SK-N-SH (cell line): ENCODE measurements around the gene PTGER1. TPM values are rescaled to one million over a fixed set of nuclear protein-coding genes. Genes with fewer than 3 reads are reported as not detected.

Experiments used
- CTCF ChIA-PET: fragments of 300-600, 350-600 bp; formaldehyde crosslinking; extraction: SDS; loops from one replicate; lab custom pipeline; 2021; lab: Yijun Ruan, JAX
- POLR2A ChIA-PET: fragments of 350-600 bp; sonication (Branson Sonifier 250); formaldehyde crosslinking; extraction: SDS; loops from one replicate; lab custom pipeline; 2020; ENCODE audit warnings: antibody characterized with exemption, inconsistent platforms; lab: Yijun Ruan, JAX
- DNase-seq: peaks from one replicate; pipeline ENCODE4 v3.0.0; 2012
- H2AFZ ChIP-seq: fragments of 200-600 bp; sonication (generic); 2 replicates; pipeline ENCODE4 v1.8.1; 2016; ENCODE audit warnings: antibody characterized with exemption, mild to moderate bottlenecking, low read depth
- H3F3A ChIP-seq: fragments of 200-600 bp; sonication (generic); replicated peaks from 2 replicates; pipeline ENCODE3; 2016; ENCODE audit warnings: antibody characterized with exemption, mild to moderate bottlenecking; ENCODE audit not compliant: insufficient read depth
- H3K27ac ChIP-seq, 2 experiments: fragments of 200-500 bp in 1 of 2; fragments of 200-600 bp in 1 of 2; sonication (Bioruptor generic) in 1 of 2; sonication (generic), shearing (Covaris generic) in 1 of 2; 2 replicates each; pipeline versions ENCODE4 v1.5.1 to v1.6.1; 2014 to 2016; ENCODE audit warnings: low read depth in 2 of 2, inconsistent platforms in 1 of 2, low read length in 1 of 2, mild to moderate bottlenecking in 1 of 2, mixed read lengths in 1 of 2
- H3K27me3 ChIP-seq: fragments of 200-600 bp; sonication (generic), shearing (Covaris generic); 2 replicates; pipeline ENCODE4 v1.6.1; 2016; ENCODE audit warnings: mixed run types; ENCODE audit not compliant: insufficient read depth
- H3K36me3 ChIP-seq, 2 experiments: fragments of 200-500 bp in 1 of 2; fragments of 200-600 bp in 1 of 2; sonication (Bioruptor generic) in 1 of 2; sonication (generic) in 1 of 2; replicated peaks in 1 of 2; 2 replicates each; pipeline versions ENCODE3 to v1.5.1; 2014 to 2016; ENCODE audit warnings: low read length in 1 of 2, mild to moderate bottlenecking in 1 of 2; ENCODE audit not compliant: insufficient read depth in 2 of 2, control insufficient read depth in 1 of 2
- H3K4me1 ChIP-seq, 2 experiments: fragments of 200-500 bp in 1 of 2; fragments of 200-600 bp in 1 of 2; sonication (Bioruptor generic) in 1 of 2; sonication (generic), shearing (Covaris generic) in 1 of 2; 2 replicates each; pipeline versions ENCODE4 v1.5.1 to v1.6.1; 2014 to 2016; ENCODE audit warnings: low read depth in 1 of 2, low read length in 1 of 2, mixed run types in 1 of 2; ENCODE audit not compliant: insufficient read depth in 2 of 2, control insufficient read depth in 1 of 2
- H3K4me2 ChIP-seq: fragments of 200-600 bp; sonication (generic), shearing (Covaris generic); 2 replicates; pipeline ENCODE4 v1.6.1; 2017; ENCODE audit warnings: mixed run types
- H3K4me3 ChIP-seq, 2 experiments: fragments of 200-500 bp in 1 of 2; fragments of 200-600 bp in 1 of 2; sonication (Bioruptor generic) in 1 of 2; sonication (generic), shearing (Covaris generic) in 1 of 2; 2 replicates each; pipeline versions ENCODE4 v1.5.1 to v1.8.1; 2014 to 2016; ENCODE audit warnings: low read depth in 2 of 2, inconsistent platforms in 1 of 2, low read length in 1 of 2, mild to moderate bottlenecking in 1 of 2, mixed read lengths in 1 of 2, moderate library complexity in 1 of 2
- H3K79me2 ChIP-seq: fragments of 200-600 bp; sonication (generic); 2 replicates; pipeline ENCODE4 v1.8.1; 2017; ENCODE audit warnings: mild to moderate bottlenecking; ENCODE audit not compliant: insufficient read depth
- H3K9ac ChIP-seq: fragments of 200-600 bp; sonication (generic); 2 replicates; pipeline ENCODE4 v1.6.1; 2017; ENCODE audit warnings: mixed run types
- H3K9me2 ChIP-seq: fragments of 200-600 bp; sonication (generic); 2 replicates; pipeline ENCODE4 v1.6.1; 2017; ENCODE audit warnings: mixed run types
- H3K9me3 ChIP-seq: fragments of 200-600 bp; sonication (generic); 2 replicates; pipeline ENCODE4 v1.6.1; 2017; ENCODE audit warnings: mixed run types, mild to moderate bottlenecking, moderate library complexity
- H4K20me1 ChIP-seq: fragments of 200-600 bp; sonication (generic); 2 replicates; pipeline ENCODE4 v1.6.1; 2017; ENCODE audit warnings: mild to moderate bottlenecking, mixed run types; ENCODE audit not compliant: insufficient read depth
- CTCF ChIP-seq: fragments of 200-600 bp; sonication (generic); IDR thresholded peaks from 2 replicates; pipeline ENCODE4 v1.6.1; 2017; ENCODE audit warnings: antibody characterized with exemption, mild to moderate bottlenecking, moderate library complexity
- NRF1 ChIP-seq: IDR thresholded peaks from 2 replicates; pipeline ENCODE4 v1.6.1; 2012; ENCODE audit warnings: low read depth, mild to moderate bottlenecking, low read length
- RCOR1 ChIP-seq: fragments of 150-350 bp; IDR thresholded peaks from 2 replicates; pipeline ENCODE4 v1.6.1; 2017; ENCODE audit warnings: antibody characterized with exemption, low read length
- YY1 ChIP-seq: IDR thresholded peaks from 2 replicates; pipeline ENCODE4 v1.4.0; 2012; ENCODE audit warnings: low read depth, mild to moderate bottlenecking
- ZBTB33 ChIP-seq: IDR thresholded peaks from 2 replicates; pipeline ENCODE4 v1.4.0; 2012; ENCODE audit warnings: low read depth, borderline replicate concordance
- WGBS: methylation state at CpG from one replicate; pipeline ENCODE4 v1.1.6; 2017; ENCODE audit warnings: low lambda C conversion rate; 5-methylcytosine and 5-hydroxymethylcytosine counted together
- polyA plus RNA-seq, 3 experiments: library from polyadenylated mRNA; depleted of rRNA; stranded (reverse); fragments of >200 nt; gene quantifications; 2 replicates each; pipeline ENCODE4 v1.2.3, GENCODE V29; 2012
- small RNA-seq, 7 experiments: library from RNA; depleted of rRNA; stranded (forward); fragments of <200 nt; gene quantifications; one replicate each; pipeline ENCODE3, GENCODE V24; 2012

Gene PTGER1
- polyA plus RNA-seq, 1 of the 3 experiments (the other 2 are of a cell fraction): 6.0 TPM

GRCh38 chr19:14428882-14429416 is 46.2 kb downstream of the PTGER1 start (continued):
- no peak for TF ChIP-seq ZBTB33

- WGBS: 63% methylated on average over 2 of the region's 2 CpGs
- Histone ChIP-seq H3K27me3 (no peaks in the 10 kb centered on the region), H3K36me3 (no peaks in the 10 kb centered on the region), H3K79me2 (peaks cover 4% of the 10 kb centered on the region), H3K27ac (no peak overlapping the region), H3K9ac (no peak overlapping the region), H3K9me3 (no peaks in the 10 kb centered on the region), H4K20me1 (no peaks in the 10 kb centered on the region), H2AFZ (no peak overlapping the region), H3K4me2 (no peak overlapping the region), H3K4me1 (no peaks in the 10 kb centered on the region), H3K4me3 (no peak overlapping the region), H3F3A (no peaks in the 10 kb centered on the region), H3K9me2 (no peaks in the 10 kb centered on the region)
- TF ChIP-seq NRF1: no peak
- TF ChIP-seq RCOR1: no peak
- no peak for DNase-seq
- CTCF ChIA-PET: no interaction called here
- POLR2A ChIA-PET: no interaction called here
Measured at GRCh38 chr19:14427461-14427860, 47.7 kb downstream of the PTGER1 start.

GRCh38 chr19:14425696-14426138 is 49.4 kb downstream of the PTGER1 start:
- WGBS: 87% methylated on average over 7 of the region's 7 CpGs
- POLR2A ChIA-PET: no interaction called here

More at GRCh38 chr19:14425696-14426138, 49.4 kb downstream of the PTGER1 start:
- no peak overlapping the region for H2AFZ ChIP-seq
- H3K4me1 ChIP-seq: no peaks in the 10 kb centered on the region
- H3K9me3 ChIP-seq: no peaks in the 10 kb centered on the region
- no peak overlapping the region for H3K4me3 ChIP-seq
- H3K4me2 ChIP-seq: no peak overlapping the region
- TF ChIP-seq CTCF: no peak
- no peak for TF ChIP-seq YY1
- no peak overlapping the region for H3K27ac ChIP-seq
- H3K36me3 ChIP-seq: no peaks in the 10 kb centered on the region
- no peaks in the 10 kb centered on the region for H4K20me1 ChIP-seq
- no peaks in the 10 kb centered on the region for H3K27me3 ChIP-seq
- no peak overlapping the region for H3K9ac ChIP-seq
- CTCF ChIA-PET: interaction anchor here (0.9 kb wide), 1 partner anchor 20 kb away, joined by 3 read pairs; no protein-coding TSS in a partner anchor
- H3K9me2 ChIP-seq: no peaks in the 10 kb centered on the region
- H3F3A ChIP-seq: no peaks in the 10 kb centered on the region
- no peak for DNase-seq
- no peaks in the 10 kb centered on the region for H3K79me2 ChIP-seq

Small RNA genes within 50 kb of the gene (small RNA-seq; reads per million reads assigned to genes)
- 0 reads per million in 7 experiments for gene SNRPGP15

Other genes with a start within 250 kb of the PTGER1 start
- 4.0 and 5.5 TPM in 2 replicates for gene ADGRE5, start 93.9 kb downstream of the PTGER1 start, polyA plus RNA-seq (2012; rRNA removed)
- gene DDX39A, start 56.0 kb downstream of the PTGER1 start, polyA plus RNA-seq (2012; rRNA removed): 78.0 and 88.8 TPM in 2 replicates
- gene PKN1, start 42.0 kb downstream of the PTGER1 start, polyA plus RNA-seq (2012; rRNA removed): 68.0 and 99.6 TPM in 2 replicates
- 138 and 144 TPM in 2 replicates for gene GIPC1, start 20.8 kb upstream of the PTGER1 start, polyA plus RNA-seq (2012; rRNA removed)
- gene DNAJB1, start 43.0 kb upstream of the PTGER1 start, polyA plus RNA-seq (2012; rRNA removed): 95.7 and 103 TPM in 2 replicates
- gene TECR, start 54.2 kb upstream of the PTGER1 start, polyA plus RNA-seq (2012; rRNA removed): 87.9 and 110 TPM in 2 replicates
- gene NDUFB7, start 96.7 kb upstream of the PTGER1 start, polyA plus RNA-seq (2012; rRNA removed): 458 and 465 TPM in 2 replicates
- gene CLEC17A, start 107.7 kb upstream of the PTGER1 start, polyA plus RNA-seq (2012; rRNA removed): 0.05 TPM in 1 of 2 replicates, not detected in the other
- gene ADGRE3, start 199.5 kb upstream of the PTGER1 start, polyA plus RNA-seq (2012; rRNA removed): not detected in 2 replicates
- 15.2 and 19.6 TPM in 2 replicates for gene ZNF333, start 214.7 kb upstream of the PTGER1 start, polyA plus RNA-seq (2012; rRNA removed)